Right forelimb (tissue), 1 donor: ENCODE results near the gene PTTG1.
A peak's percentile ranks its signal among the peaks of the same experiment; 100 is the strongest.
"Not testable (repeated sequence)": the region's sequence is repeated elsewhere in the genome, so short reads cannot be mapped to it uniquely, and the experiment has no call there.

Experiments used
- DNase-seq: peaks from one replicate; pipeline ENCODE4 v3.0.0-alpha.2; 2018

The PTTG1 gene

GRCh38 chr5:160427607-160428006 lies 6.0 kb downstream of the PTTG1 start:
- DNase-seq, result no peak

DNA sequence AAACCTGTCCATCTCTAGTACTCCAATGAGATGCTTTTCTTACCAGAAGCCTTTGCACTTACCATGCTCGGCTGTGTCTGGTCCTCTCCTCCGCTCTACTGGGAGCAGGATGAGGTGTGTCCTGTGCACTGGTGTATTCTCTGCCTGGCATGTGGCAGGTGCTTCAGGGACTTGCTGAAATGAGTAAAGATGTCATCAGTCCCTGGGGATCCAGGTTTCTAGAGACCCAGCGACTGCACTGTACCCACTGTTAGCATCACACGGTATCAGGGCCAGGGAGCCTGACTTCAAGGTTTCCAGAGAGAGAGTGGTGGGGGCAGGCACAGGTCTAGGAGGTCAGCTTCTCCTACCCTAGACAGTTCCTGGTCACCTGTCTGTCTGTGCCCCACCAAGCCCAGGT lies 10.5 kb downstream of the PTTG1 start:
- no peak for DNase-seq

GRCh38 chr5:160432787-160433186 lies 11.1 kb downstream of the PTTG1 start:
- no peak for DNase-seq

DNA sequence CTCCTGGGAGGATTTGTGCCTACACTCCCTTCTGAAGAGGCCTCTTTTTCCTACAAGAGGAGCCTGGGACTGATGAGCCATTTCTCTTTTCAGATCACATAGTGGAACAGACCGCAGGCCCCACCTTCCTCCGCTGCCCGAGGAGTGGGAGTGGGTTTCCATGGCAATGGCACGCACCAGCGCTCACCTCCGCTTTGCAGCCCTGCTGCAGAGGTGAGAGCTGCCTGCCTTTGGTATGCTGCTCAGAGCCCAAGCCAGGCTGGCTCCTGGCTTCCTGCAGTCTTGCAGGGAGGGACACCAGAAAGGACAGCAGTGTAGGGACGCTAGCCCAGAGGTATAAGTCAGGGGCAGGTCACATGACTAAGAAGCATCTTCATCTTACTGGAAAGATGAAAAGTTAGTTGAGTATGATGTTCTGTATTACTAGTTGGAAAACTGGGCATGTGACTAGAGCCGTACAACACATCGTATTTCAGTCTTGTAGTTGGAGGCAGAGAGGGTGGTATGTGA lies 12.4 kb downstream of the PTTG1 start:
- DNase-seq, result peak; percentile 59

DNA sequence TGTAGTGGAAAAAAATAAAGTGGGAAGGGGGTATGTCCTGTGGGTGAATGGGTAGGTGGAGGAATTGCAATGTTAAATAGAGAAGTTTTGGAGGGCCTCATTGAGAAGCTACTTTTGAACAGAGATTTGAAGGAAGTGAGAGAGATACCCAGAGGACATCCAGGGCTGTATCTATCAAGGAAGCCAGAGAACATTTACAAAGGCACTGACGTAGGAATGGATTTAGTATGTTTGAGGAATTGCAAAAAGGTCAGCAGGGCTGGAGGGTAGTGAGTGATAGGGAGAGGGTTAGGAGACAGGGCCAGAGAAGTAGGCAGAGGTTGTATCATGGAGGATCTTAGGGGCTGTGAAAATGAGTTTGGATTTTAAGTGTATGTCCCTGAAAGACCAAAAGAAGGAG lies 13.9 kb downstream of the PTTG1 start:
- DNase-seq, result no peak

DNA sequence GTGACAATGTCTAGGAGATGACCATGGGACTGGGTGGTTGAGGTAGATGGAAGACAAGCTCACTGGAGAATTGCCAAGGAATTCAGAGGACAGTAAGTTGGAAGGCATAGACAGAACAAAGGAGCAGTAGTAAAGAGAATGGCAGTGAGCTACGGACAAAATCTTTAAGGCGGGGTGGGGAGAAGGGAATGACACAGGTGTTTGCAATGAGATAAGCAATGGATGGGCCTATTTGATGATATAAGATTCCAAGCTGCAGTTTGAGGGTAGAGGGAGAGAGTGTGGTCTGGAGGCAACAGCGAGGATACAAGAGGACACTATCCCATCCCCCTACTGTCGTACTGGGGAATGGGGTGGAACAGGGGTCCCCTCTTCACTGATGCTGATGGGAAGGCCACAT lies 14.4 kb downstream of the PTTG1 start:
- DNase-seq, result no peak

- DNase-seq, result not testable (repeated sequence)
Measured at GRCh38 chr5:160436661-160437060, 15.0 kb downstream of the PTTG1 start.

- no peak for DNase-seq
Measured at GRCh38 chr5:160437271-160437670, 15.6 kb downstream of the PTTG1 start.

- DNase-seq, result no peak
Measured at GRCh38 chr5:160438316-160439204, 16.9 kb downstream of the PTTG1 start.

GRCh38 chr5:160439205-160439600 lies 17.5 kb downstream of the PTTG1 start:
- peak; percentile 91 for DNase-seq

DNA sequence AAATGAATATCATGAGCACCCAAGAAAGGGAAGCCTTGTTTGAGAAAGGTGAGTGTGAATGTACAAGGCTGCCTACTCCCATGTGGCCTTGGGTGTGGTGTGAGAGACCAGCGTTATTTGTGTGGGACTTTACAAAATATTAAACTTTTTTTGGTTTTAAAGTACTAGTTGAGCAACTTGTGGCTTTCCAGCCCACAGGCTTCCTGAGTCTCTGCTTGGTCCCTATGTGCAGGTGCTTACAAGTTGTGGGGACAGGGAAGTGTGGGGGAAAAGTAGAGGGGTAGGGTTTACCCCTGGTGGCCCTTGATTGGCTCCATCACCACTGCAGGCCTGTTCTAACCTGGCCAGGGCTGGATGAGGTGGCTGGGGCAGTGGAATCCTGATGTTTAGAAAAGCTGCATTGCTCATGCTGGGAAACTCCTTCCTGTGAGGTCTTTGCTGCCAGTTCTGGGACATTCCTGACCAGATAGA lies 19.7 kb downstream of the PTTG1 start:
- no peak for DNase-seq

DNA sequence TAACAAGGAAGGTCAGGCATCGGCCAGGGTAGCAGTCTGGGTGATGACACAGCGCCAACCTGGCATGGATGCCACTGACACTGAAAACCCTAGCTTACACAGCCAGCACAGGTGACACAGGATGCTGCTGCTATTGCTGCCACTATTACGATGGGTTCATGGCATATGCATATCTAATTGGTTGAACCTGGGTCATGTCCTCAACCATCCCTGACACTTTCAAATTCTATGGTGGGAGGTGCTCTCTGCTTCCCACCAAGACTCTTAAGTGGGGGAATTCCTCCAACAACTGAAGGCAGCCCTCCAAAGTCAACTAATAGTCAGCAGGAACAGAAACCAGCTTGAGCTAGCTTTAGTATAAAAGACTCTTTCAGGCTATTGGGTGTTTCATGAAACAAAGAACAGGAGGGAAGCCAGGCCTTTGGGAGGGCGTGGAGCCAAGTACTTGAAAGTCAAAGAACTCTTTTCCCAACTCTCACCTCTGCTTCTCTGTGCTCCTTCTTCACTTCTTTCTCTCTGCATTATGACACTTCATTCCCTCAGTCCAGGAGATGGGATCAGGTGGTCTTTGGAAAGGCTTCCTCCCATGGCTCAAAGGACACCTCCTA lies 21.3 kb downstream of the PTTG1 start:
- no peak for DNase-seq

GRCh38 chr5:160444407-160444806 lies 22.8 kb downstream of the PTTG1 start:
- no peak for DNase-seq

GRCh38 chr5:160445132-160445531 lies 23.5 kb downstream of the PTTG1 start:
- DNase-seq, result no peak

GRCh38 chr5:160445751-160446150 lies 24.1 kb downstream of the PTTG1 start:
- DNase-seq, result no peak

- no peak for DNase-seq
Measured at GRCh38 chr5:160448886-160449285, 27.2 kb downstream of the PTTG1 start.

GRCh38 chr5:160449458-160449857 lies 27.8 kb downstream of the PTTG1 start:
- DNase-seq, result no peak

DNA sequence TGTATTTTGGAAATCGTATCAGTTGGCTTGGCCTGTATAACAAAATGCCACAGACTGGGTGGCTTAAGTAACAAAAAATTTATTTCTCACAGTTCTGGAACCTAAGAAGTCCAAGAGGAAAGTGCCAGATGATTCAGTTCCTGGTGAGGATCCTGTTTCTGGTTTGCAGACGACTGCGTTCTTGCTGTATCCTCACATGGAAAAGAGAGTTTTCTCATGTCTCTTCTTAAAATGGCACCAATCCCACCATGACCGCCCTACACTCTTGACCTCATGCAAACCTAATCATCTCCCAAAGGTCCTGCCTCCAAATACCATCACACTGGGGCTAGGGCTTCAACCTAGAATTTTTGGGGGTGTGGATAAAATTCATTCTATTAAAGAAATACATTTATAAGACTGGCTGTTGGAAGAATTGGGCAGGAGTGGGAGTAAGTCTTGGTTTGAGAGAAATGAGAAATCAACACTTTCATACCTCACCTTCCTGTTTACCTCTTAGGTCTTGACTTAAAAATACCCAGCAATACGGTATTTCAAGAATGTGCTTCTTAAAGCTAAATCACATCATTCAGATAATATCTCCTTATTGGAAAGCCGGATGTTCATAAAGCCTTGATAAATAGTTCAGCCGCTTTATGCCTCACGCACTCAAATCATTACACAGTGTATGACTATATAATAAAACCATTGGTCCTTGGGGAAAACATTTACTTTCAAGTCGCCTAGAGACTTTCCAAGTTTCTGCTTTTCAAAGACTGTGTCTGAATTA lies 28.7 kb downstream of the PTTG1 start:
- no peak for DNase-seq

DNA sequence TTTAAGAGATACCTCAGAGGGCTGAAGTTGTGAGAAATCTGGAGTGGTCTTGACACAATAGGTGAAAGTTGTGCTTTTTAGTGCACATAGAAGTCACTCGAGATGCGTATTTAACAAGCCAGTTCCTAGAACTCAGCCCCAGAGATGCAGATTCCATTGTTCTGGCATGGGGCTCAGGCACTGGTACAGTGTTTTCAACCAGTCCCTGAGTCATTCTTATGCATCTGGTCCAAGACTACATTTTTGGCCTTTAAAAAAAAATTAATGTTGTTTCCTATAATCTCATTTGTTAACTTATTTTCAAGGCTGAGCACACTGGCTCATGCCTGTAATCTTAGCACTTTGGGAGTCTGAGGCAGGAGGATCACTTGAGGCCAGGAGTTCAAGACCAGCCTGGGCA lies 29.6 kb downstream of the PTTG1 start:
- no peak for DNase-seq

DNA sequence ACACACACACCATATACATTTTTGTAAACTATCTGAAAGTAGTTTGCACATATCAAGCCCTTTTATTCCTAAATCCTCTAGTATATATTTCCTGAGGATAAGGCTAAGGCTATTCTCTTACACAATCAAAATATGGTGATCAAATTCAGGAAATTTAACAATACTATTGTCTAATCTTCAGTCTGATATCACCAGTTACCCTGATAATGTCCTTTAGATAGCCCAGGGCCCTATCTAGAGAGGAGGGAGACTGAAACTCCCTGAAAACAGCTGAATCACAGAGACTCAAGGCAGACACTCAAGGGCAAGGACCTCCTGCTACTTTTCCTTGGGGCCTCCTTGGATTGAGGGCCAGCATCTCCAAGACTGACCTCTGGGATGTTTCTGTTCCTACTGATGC lies 30.4 kb downstream of the PTTG1 start:
- no peak for DNase-seq

GRCh38 chr5:160452795-160453194 lies 31.1 kb downstream of the PTTG1 start:
- DNase-seq, result no peak

DNA sequence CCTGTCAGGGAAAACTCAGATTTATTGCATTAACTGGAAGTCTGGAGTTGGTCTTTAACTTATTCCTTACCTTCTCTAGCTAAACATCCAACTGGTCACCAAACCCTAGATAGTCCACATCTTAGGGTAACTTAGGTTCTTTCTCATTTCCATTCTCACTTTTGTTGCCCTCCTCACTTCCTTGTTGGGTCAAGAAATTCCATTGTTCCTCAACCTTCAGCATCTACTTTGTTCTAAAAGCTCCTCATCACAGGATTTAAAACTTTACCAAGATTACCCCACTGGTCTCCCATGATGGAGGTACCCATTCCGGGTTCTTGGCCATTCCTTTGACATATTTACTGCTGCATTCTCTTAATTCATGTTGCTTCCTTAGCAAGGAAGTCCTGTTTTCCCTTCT lies 32.1 kb downstream of the PTTG1 start:
- no peak for DNase-seq

DNA sequence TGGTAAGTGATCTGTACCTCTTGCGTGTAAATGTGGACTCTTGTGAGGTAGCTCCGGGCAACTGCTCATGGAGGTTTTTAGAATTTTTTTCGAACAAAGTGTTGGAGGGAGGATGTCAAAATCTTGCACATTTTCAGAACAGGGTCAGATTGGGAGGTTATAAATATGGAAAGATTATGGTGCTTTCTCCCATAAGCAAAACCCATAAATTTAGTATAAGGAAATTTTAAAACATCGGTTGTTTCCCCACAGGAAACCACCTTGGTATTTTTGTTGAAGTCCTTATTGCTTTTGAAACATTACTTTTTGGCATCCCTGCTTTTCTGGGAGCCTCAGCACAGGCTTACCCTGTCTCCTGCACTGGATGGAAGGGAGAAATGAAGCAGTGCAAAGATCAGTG lies 33.9 kb downstream of the PTTG1 start:
- no peak for DNase-seq
